ENCODE measurements around the gene KCNIP4. TPM values are rescaled to one million over a fixed set of nuclear protein-coding genes. Genes with fewer than 3 reads are reported as not detected.

KCNIP4 gene
- total RNA-seq, 1 donor from 2014 or later: not detected

DNA sequence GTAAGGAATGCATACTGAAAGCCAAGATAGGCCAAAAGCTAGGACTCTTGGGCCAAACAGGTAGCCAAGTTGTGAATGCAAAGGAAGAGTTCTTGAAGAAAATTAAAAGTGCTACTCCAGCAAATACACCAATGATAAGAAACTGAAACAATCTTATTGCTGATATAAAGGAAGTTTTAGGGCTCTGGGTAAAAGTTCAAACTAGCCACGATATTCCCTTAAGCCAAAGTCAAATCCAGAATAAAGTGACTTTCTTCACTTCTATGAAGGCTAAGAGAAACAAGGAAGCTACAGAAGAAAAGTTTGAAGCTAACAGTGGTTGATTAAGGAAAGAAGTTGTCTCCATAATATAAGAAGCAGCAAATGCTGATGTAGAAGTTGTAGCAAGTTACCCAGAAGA lies 850.7 kb downstream of the KCNIP4 start:
- intact Hi-C loops (cut with DNase I): no loop called here
- TF ChIP-seq, protein P1, sequence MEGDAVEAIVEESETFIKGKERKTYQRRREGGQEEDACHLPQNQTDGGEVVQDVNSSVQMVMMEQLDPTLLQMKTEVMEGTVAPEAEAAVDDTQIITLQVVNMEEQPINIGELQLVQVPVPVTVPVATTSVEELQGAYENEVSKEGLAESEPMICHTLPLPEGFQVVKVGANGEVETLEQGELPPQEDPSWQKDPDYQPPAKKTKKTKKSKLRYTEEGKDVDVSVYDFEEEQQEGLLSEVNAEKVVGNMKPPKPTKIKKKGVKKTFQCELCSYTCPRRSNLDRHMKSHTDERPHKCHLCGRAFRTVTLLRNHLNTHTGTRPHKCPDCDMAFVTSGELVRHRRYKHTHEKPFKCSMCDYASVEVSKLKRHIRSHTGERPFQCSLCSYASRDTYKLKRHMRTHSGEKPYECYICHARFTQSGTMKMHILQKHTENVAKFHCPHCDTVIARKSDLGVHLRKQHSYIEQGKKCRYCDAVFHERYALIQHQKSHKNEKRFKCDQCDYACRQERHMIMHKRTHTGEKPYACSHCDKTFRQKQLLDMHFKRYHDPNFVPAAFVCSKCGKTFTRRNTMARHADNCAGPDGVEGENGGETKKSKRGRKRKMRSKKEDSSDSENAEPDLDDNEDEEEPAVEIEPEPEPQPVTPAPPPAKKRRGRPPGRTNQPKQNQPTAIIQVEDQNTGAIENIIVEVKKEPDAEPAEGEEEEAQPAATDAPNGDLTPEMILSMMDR (IDR thresholded peaks at IDR 0.05): no peak
- DNase-seq (no peak), ATAC-seq (no peak)
- Histone ChIP-seq H3K4me1 (no peaks in the 10 kb centered on the region), H3K27ac (no peak overlapping the region), H3K4me3 (no peak overlapping the region), H3K9me3 (no peaks in the 10 kb centered on the region), H3K36me3 (no peaks in the 10 kb centered on the region), H3K27me3 (ENCODE audit: low read depth) (no peaks in the 10 kb centered on the region)

DNA sequence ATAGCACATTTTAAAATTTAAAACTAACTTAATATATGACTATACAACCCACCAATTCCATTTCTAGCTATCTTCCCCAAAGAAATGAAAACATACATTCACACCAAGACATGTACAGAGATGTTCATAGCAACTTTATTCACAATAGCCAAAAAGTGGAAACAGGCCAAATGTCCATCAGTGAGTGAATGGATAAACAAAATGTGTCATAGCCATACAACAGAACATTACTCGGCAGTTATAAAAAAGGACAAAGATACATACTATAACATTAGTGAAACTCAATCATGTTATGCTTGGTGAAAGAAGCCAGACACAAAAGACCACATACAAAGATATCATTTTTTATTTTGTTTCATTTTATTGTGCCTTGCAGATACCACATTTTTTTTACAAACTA lies 851.5 kb downstream of the KCNIP4 start:
- Histone ChIP-seq H3K4me1 (no peaks in the 10 kb centered on the region), H3K4me3 (no peak overlapping the region), H3K27ac (no peak overlapping the region), H3K36me3 (no peaks in the 10 kb centered on the region), H3K9me3 (no peaks in the 10 kb centered on the region), H3K27me3 (ENCODE audit: low read depth) (no peaks in the 10 kb centered on the region)
- intact Hi-C loops (cut with DNase I): no loop called here
- no peak for ATAC-seq
- TF ChIP-seq, protein P1 (IDR thresholded peaks at IDR 0.05): no peak
- no peak for DNase-seq

- DNase-seq (no peak), ATAC-seq (no peak)
- intact Hi-C loops (cut with DNase I): no loop called here
- Histone ChIP-seq H3K36me3 (no peaks in the 10 kb centered on the region), H3K4me3 (no peak overlapping the region), H3K27me3 (ENCODE audit: low read depth) (no peaks in the 10 kb centered on the region), H3K4me1 (no peaks in the 10 kb centered on the region), H3K27ac (no peak overlapping the region), H3K9me3 (no peaks in the 10 kb centered on the region)
- TF ChIP-seq, protein P1 (IDR thresholded peaks at IDR 0.05): no peak
Measured at GRCh38 chr4:21092531-21092930, 856.0 kb downstream of the KCNIP4 start.

DNA sequence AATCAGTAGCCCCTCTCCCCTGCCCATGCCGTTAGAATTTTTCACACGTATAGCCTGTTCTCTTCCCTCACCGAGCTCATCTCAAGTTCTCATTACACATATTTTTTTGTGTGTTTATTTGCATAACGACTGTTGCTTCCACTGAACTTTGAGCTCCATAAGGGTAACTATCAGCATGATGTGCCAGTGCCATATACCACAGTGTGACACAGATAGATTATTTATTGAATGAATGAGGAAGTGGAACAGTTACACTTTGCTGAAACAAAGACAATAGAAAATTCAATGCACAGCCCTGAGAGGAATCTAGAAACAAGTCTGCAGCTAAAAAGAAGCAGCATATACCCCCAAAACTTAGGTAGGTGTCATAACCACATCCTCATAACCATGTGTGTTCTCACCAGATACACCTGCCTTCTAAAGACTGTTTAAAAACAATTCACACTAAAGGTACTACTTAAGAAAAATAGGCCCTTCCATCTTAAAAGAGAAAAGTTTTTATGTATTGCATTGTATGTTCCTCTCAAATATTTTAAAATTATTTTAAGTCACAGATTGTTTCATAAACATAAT lies 858.4 kb downstream of the KCNIP4 start:
- Histone ChIP-seq H3K4me3 (no peak overlapping the region), H3K36me3 (no peaks in the 10 kb centered on the region), H3K4me1 (no peaks in the 10 kb centered on the region), H3K27ac (no peak overlapping the region), H3K9me3 (no peaks in the 10 kb centered on the region), H3K27me3 (ENCODE audit: low read depth) (no peaks in the 10 kb centered on the region)
- TF ChIP-seq, protein P1 (IDR thresholded peaks at IDR 0.05): no peak
- ATAC-seq: no peak
- DNase-seq: no peak
- intact Hi-C loops (cut with DNase I): no loop called here

DNA sequence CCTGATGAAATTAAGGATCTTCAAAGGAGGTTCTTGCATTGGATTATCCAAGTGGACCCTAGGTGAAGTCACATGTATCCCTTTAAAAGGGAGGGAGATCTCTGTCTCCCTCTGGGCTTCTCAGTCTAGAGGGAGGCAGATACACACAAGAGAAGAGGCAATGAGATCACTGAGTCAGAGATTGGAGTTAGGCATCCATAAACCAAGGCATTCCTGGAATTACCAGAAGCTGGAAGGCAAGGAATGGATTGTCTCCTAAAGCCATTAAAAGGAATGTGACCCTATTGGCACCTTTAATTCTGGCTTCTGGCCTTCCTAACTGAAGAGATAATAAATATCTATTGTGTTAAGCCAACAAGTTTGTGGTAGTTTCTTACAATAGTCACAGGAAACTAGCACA lies 865.2 kb downstream of the KCNIP4 start:
- TF ChIP-seq, protein P1 (IDR thresholded peaks at IDR 0.05): no peak
- H3K9me3 ChIP-seq: no peaks in the 10 kb centered on the region
- H3K4me1 ChIP-seq: no peaks in the 10 kb centered on the region
- no peaks in the 10 kb centered on the region for H3K36me3 ChIP-seq
- ATAC-seq (no peak), DNase-seq (no peak)
- H3K27ac ChIP-seq: no peak overlapping the region
- intact Hi-C loops (cut with DNase I): no loop called here
- H3K27me3 ChIP-seq (ENCODE audit: low read depth): no peaks in the 10 kb centered on the region
- H3K4me3 ChIP-seq: no peak overlapping the region

- TF ChIP-seq, protein P1 (IDR thresholded peaks at IDR 0.05): no peak
- no peak for DNase-seq
- intact Hi-C loops (cut with DNase I): no loop called here
- no peaks in the 10 kb centered on the region for H3K36me3 ChIP-seq
- no peak for ATAC-seq
- H3K27ac ChIP-seq: no peak overlapping the region
- H3K27me3 ChIP-seq (ENCODE audit: low read depth): no peaks in the 10 kb centered on the region
- H3K9me3 ChIP-seq: no peaks in the 10 kb centered on the region
- no peaks in the 10 kb centered on the region for H3K4me1 ChIP-seq
- H3K4me3 ChIP-seq: no peak overlapping the region
Measured at GRCh38 chr4:21077967-21078366, 870.6 kb downstream of the KCNIP4 start.

Measured in lower lobe of right lung (tissue), 2 donors.